Measurements from ENCODE around the gene HSD17B4.
"Not testable (repeated sequence)": the region's sequence is repeated elsewhere in the genome, so short reads cannot be mapped to it uniquely, and the experiment has no call there.

The HSD17B4 gene

DNA sequence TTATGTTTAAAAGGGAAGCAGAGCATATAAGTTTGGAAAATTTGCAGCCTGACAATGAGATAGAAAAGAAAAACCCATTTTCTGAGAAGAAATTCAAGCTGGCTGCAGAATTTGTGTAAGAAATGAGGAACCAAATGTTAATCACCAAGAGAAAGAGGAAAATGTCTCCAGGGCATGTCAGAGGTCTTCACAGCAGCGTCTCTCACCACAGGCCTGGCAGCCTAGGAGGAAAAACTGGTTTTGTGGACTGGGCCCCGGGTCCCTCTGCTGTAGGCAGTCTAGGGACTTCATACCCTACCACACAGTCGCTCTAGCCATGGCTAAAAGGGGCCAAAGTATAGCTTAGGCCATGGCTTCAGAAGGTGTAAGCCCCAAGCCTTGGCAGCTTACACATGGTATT is 32.1 kb upstream of the HSD17B4 start:
- no peak overlapping the region for H3K4me3 ChIP-seq (ENCODE audit: low read depth, low read length)
- TF ChIP-seq, protein P1, sequence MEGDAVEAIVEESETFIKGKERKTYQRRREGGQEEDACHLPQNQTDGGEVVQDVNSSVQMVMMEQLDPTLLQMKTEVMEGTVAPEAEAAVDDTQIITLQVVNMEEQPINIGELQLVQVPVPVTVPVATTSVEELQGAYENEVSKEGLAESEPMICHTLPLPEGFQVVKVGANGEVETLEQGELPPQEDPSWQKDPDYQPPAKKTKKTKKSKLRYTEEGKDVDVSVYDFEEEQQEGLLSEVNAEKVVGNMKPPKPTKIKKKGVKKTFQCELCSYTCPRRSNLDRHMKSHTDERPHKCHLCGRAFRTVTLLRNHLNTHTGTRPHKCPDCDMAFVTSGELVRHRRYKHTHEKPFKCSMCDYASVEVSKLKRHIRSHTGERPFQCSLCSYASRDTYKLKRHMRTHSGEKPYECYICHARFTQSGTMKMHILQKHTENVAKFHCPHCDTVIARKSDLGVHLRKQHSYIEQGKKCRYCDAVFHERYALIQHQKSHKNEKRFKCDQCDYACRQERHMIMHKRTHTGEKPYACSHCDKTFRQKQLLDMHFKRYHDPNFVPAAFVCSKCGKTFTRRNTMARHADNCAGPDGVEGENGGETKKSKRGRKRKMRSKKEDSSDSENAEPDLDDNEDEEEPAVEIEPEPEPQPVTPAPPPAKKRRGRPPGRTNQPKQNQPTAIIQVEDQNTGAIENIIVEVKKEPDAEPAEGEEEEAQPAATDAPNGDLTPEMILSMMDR (conservative IDR thresholded peaks at IDR 0.05; ENCODE audit: low read depth, low read length) = no peak
- DNase-seq (ENCODE audit: low read depth) = no peak

DNA sequence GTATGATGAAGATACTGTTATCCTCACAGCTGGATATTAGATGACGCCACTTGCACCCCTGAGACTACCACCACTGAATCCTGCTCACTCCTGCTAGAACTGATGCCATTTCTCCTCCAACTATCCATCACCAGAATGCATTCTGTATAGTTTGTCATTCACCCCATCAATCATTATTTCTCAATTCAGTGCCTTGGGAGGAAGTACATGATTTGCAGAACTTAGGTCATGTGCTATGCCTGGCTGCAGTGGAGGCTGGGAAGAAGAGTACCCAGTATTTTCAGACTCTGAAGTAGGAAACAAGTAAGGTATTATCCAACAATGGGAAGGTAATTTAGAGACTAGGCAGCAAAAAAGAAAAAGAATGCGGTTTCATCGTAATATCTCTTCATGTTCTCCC is 26.2 kb upstream of the HSD17B4 start:
- no peak overlapping the region for H3K4me3 ChIP-seq (ENCODE audit: low read depth, low read length)
- DNase-seq (ENCODE audit: low read depth) = no peak
- TF ChIP-seq, protein P1 (conservative IDR thresholded peaks at IDR 0.05; ENCODE audit: low read depth, low read length) = no peak

DNA sequence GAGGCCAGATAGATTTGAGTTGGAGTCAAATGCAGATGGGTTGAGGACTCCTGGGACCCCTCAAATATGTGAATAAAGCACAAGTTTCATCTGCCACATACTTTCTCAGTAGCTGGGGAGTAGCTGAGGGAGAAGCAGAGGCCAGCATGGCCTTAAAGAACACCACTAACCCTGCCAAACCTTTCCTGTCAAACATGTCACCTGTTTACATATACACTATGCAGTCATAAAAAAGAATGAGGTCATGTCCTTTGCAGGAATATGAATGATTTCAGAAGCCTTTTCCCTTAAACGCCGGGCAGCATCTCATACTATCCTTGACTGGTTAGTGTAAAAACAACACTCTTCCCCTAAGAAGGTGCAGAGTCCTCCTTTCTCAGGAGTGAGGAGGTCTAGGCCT is 25.2 kb upstream of the HSD17B4 start:
- TF ChIP-seq, protein P1 (conservative IDR thresholded peaks at IDR 0.05; ENCODE audit: low read depth, low read length) = no peak

DNA sequence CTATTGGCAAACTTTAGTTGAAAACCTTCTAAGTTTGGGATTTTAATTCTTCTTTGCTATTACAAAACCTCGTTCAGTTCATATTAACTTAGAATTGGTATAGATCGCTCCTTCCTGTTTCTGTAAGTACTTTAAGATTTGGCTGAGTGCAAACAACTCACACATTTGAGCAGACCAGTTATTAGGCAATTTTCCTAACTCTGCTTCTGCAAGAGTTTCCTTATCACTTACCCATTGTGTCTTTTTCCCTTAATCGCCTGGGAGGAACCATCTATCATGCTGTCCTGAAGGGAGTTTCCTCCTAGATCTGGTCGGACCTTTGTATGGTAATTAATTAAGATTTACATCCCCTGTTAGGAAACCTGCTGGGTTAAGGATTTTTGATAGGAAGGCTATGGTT is 24.7 kb upstream of the HSD17B4 start:
- not testable (repeated sequence) for H3K4me3 ChIP-seq (ENCODE audit: low read depth, low read length); DNase-seq (ENCODE audit: low read depth)

More for the DNA sequence above, 25.2 kb upstream of the HSD17B4 start:
- H3K4me3 ChIP-seq (ENCODE audit: low read depth, low read length) = no peak overlapping the region
- no peak for DNase-seq (ENCODE audit: low read depth)

DNA sequence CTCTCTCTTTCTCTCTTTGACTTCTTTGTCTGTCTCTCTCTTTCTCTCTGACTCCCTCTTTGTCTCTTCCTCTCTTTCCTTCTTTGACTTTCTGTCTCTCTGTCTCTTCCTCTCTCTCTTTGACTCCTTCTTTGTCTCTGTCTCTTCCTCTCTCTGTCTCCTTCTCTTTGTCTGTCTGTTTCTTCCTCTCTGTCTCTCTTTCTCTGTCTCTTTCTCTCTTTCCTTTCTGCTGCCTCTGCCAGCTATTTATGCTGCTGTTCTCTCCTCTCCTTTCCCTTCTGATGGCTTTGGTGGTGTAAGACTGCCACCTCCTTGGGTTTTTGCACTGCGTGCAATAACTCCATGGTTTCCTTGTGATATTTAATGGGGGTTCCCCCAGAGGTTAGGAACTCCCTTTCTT is 24.1 kb upstream of the HSD17B4 start:
- DNase-seq (ENCODE audit: low read depth); H3K4me3 ChIP-seq (ENCODE audit: low read depth, low read length): not testable (repeated sequence)

DNA sequence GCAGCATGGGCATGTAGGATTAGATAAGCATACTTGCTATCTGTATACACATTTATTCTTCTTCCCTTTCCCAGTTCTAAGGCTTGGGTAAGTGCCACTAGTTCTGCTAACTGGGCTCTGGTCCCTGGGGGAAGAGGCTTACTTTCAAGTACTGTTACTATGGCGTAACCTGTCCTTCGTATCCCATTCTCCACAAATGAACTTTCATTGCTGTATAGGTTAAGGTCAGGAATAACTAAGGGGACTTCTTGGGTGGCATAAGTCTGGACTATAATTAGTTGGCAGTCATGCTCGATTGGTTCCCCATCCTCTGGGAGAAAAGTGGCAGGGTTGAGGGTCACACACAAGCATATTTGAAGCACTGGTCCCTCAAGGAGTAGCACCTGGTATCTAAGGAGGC is 23.7 kb upstream of the HSD17B4 start:
- not testable (repeated sequence) for DNase-seq (ENCODE audit: low read depth); H3K4me3 ChIP-seq (ENCODE audit: low read depth, low read length)

DNA sequence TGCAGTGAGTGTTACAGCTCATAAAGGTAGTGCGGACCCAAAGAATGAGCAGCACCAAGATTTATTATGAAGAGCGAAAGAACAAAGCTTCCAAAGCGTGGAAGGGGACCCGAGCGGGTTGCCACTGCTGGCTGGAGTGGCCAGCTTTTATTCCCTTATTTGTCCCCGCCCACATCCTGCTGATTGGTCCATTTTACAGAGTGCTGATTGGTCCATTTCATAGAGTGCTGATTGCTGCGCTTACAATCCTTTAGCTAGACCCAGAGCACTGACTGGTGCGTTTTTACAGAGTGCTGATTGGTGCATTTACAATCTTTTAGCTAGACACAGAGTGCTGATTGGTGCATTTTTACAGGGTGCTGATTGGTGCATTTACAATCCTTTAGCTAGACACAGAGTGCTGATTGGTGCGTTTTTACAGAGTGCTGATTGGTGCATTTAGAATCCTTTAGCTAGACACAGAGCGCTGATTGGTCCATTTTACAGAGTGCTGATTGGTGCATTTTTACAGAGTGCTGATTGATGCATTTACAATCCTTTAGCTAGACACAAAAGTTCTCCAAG is 19.5 kb upstream of the HSD17B4 start:
- DNase-seq (ENCODE audit: low read depth); H3K4me3 ChIP-seq (ENCODE audit: low read depth, low read length): not testable (repeated sequence)

DNA sequence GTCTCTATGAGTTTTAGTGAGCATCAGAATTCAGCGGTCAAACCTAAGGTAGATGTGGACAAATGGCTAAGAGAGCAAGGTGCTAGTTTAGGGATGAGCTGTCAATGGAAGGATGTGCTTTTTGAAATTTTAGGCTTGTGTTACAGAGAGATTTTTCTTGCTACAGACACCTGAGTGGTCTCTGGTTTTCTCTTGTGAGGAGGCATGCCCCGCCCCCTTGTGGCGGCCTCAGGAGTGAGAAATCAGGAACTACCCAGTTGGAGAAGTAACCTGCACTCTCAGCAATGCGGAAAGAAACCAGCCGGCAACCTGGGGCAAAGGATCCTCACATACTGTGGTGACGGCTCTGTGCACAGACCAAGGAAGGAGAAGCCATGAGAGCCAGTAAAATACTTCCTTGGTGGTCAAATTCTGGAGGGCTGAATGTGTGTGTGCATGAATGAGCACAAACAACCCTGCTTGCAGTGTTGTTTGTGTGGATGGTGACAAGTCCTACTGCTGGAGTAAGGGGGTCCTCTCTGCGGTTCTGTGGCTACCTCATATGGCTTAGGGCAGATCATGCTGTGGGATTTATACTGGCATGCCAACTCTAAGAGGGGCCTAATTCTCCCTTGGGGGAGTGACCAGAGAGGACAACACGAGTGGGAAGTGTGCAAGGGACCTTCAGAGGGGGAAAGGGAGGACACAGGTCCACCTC is 16.7 kb upstream of the HSD17B4 start:
- TF ChIP-seq, protein P1 (conservative IDR thresholded peaks at IDR 0.05; ENCODE audit: low read depth, low read length) = peak; percentile 81
- DNase-seq (ENCODE audit: low read depth) = peak; percentile 79
- H3K4me3 ChIP-seq (ENCODE audit: low read depth, low read length) = no peak overlapping the region

DNA sequence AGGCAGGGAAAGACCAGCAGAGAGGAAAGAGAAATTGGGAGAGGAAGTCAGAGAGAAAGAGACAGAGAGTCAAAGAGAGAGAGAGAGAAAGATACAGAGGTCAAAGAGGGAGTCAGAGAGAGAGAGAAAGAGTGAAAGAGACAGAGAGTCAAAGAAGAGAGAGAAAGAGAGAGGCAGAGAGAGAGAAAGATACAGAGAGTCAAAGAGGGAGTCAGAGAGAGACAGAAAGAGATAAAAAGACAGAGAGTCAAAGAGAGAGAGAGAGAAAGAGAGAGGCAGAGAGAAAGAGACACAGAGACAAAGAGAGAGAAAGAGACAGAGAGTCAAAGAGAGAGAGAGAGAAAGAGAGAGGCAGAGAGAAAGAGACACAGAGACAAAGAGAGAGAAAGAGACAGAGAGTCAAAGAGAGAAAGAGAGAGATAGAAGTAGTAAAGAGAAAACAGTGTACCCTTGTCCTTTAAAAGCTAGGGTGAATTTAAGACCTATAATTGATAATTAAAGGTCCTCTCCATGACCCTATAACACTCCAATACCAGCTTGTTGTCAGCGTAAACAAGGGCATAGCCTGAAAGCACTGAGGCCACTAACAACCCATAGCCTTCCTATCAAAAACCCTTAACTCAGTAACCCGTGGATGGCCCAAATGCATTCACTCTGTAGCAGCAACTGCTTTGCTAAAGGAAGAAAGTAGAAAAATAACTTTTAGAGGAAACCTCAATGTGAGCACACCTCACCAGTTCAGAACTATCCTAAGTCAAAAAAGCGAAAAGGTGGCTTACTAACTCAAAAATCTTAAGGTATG is 14.3 kb upstream of the HSD17B4 start:
- DNase-seq (ENCODE audit: low read depth); H3K4me3 ChIP-seq (ENCODE audit: low read depth, low read length): not testable (repeated sequence)

DNA sequence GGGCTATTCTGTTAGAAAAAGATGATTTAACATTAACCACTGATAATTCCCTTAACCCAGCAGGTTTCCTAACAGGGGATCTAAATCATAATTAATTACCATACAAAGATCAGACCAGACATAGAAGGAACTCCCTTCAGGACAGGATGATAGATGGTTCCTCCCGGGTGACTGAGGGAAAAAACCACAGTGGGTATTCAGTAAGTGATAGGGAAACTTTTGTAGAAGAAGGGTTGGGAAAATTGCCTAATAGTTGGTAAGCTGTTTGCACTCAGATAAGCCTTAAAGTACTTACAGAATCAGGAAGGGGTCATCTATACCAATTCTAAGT is 13.7 kb upstream of the HSD17B4 start:
- not testable (repeated sequence) for H3K4me3 ChIP-seq (ENCODE audit: low read depth, low read length); DNase-seq (ENCODE audit: low read depth)
